GM19397 (cell line): ENCODE results near the gene STAP2.
"Not testable (repeated sequence)": the region's sequence is repeated elsewhere in the genome, so short reads cannot be mapped to it uniquely, and the experiment has no call there.

Source experiments
- ATAC-seq: cut with Tn5 transposase; IDR thresholded peaks from one replicate; pipeline ENCODE4 v1.9.1; 2021; ENCODE audit warnings: mild to moderate bottlenecking, moderate library complexity; ENCODE audit not compliant: unreplicated experiment

Gene STAP2

DNA sequence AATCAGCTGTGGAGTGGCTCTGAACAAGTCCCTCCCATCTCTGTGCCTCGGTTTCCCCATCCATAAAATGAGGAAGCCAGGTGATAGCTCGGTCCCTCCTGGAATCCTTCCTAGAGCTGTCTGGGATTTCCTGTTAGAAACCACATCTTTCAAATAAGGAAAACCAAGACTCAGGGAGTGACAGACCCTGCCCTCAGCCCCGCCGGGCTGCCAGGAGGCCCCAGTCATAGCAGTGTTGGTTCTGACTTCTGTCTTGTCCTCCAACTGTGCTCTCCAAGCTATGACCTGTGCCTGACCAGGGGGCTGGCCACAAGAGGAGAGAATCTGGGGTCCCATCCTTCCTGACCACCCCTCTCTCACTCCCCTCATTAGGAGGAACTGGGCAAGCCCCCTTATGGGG is 60.6 kb downstream of the STAP2 start:
- no peak for ATAC-seq

DNA sequence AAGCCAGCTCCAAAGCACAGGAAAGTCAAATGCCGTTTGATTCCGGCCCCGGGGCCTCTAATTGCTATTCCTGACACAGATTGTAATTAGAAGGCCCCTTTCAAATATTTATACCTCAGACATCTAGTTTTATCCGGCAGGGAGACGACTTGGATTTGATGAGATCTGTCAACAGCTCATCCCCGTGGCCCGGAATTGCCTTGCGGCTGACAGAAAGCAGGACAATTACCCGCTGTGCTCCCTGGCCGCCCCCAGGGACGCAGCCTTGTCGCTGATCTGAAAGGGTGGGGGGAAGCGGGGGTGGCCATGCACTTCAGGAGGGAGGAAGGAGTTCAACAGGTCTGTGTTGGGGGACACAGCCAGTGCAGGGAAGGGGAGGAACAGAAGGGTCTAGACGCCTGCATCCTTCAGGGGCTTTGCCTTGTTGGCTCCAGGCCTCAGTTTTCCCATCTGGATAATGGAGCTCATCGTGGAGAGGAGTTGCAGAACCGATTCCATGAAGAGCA is 61.4 kb downstream of the STAP2 start:
- no peak for ATAC-seq

- ATAC-seq = not testable (repeated sequence)
These were observed 64.3 kb downstream of the STAP2 start for GRCh38 chr19:4274321-4274686.
